SK-N-SH (cell line): ENCODE measurements around the gene C1orf52. TPM values are rescaled to one million over a fixed set of nuclear protein-coding genes. Genes with fewer than 3 reads are reported as not detected.

ENCODE experiments used
- CTCF ChIA-PET: fragments of 300-600, 350-600 bp; formaldehyde crosslinking; extraction: SDS; loops from one replicate; lab custom pipeline; 2021; lab: Yijun Ruan, JAX
- POLR2A ChIA-PET: fragments of 350-600 bp; sonication (Branson Sonifier 250); formaldehyde crosslinking; extraction: SDS; loops from one replicate; lab custom pipeline; 2020; ENCODE audit warnings: antibody characterized with exemption, inconsistent platforms; lab: Yijun Ruan, JAX
- DNase-seq: peaks from one replicate; pipeline ENCODE4 v3.0.0; 2012
- H2AFZ ChIP-seq: fragments of 200-600 bp; sonication (generic); 2 replicates; pipeline ENCODE4 v1.8.1; 2016; ENCODE audit warnings: antibody characterized with exemption, mild to moderate bottlenecking, low read depth
- H3F3A ChIP-seq: fragments of 200-600 bp; sonication (generic); replicated peaks from 2 replicates; pipeline ENCODE3; 2016; ENCODE audit warnings: antibody characterized with exemption, mild to moderate bottlenecking; ENCODE audit not compliant: insufficient read depth
- H3K27ac ChIP-seq, 2 experiments: fragments of 200-500 bp in 1 of 2; fragments of 200-600 bp in 1 of 2; sonication (Bioruptor generic) in 1 of 2; sonication (generic), shearing (Covaris generic) in 1 of 2; 2 replicates each; pipeline versions ENCODE4 v1.5.1 to v1.6.1; 2014 to 2016; ENCODE audit warnings: low read depth in 2 of 2, inconsistent platforms in 1 of 2, low read length in 1 of 2, mild to moderate bottlenecking in 1 of 2, mixed read lengths in 1 of 2
- H3K27me3 ChIP-seq: fragments of 200-600 bp; sonication (generic), shearing (Covaris generic); 2 replicates; pipeline ENCODE4 v1.6.1; 2016; ENCODE audit warnings: mixed run types; ENCODE audit not compliant: insufficient read depth
- H3K36me3 ChIP-seq, 2 experiments: fragments of 200-500 bp in 1 of 2; fragments of 200-600 bp in 1 of 2; sonication (Bioruptor generic) in 1 of 2; sonication (generic) in 1 of 2; replicated peaks in 1 of 2; 2 replicates each; pipeline versions ENCODE3 to v1.5.1; 2014 to 2016; ENCODE audit warnings: low read length in 1 of 2, mild to moderate bottlenecking in 1 of 2; ENCODE audit not compliant: insufficient read depth in 2 of 2, control insufficient read depth in 1 of 2
- H3K4me1 ChIP-seq, 2 experiments: fragments of 200-500 bp in 1 of 2; fragments of 200-600 bp in 1 of 2; sonication (Bioruptor generic) in 1 of 2; sonication (generic), shearing (Covaris generic) in 1 of 2; 2 replicates each; pipeline versions ENCODE4 v1.5.1 to v1.6.1; 2014 to 2016; ENCODE audit warnings: low read depth in 1 of 2, low read length in 1 of 2, mixed run types in 1 of 2; ENCODE audit not compliant: insufficient read depth in 2 of 2, control insufficient read depth in 1 of 2
- H3K4me2 ChIP-seq: fragments of 200-600 bp; sonication (generic), shearing (Covaris generic); 2 replicates; pipeline ENCODE4 v1.6.1; 2017; ENCODE audit warnings: mixed run types
- H3K4me3 ChIP-seq, 2 experiments: fragments of 200-500 bp in 1 of 2; fragments of 200-600 bp in 1 of 2; sonication (Bioruptor generic) in 1 of 2; sonication (generic), shearing (Covaris generic) in 1 of 2; 2 replicates each; pipeline versions ENCODE4 v1.5.1 to v1.8.1; 2014 to 2016; ENCODE audit warnings: low read depth in 2 of 2, inconsistent platforms in 1 of 2, low read length in 1 of 2, mild to moderate bottlenecking in 1 of 2, mixed read lengths in 1 of 2, moderate library complexity in 1 of 2
- H3K79me2 ChIP-seq: fragments of 200-600 bp; sonication (generic); 2 replicates; pipeline ENCODE4 v1.8.1; 2017; ENCODE audit warnings: mild to moderate bottlenecking; ENCODE audit not compliant: insufficient read depth
- H3K9ac ChIP-seq: fragments of 200-600 bp; sonication (generic); 2 replicates; pipeline ENCODE4 v1.6.1; 2017; ENCODE audit warnings: mixed run types
- H3K9me2 ChIP-seq: fragments of 200-600 bp; sonication (generic); 2 replicates; pipeline ENCODE4 v1.6.1; 2017; ENCODE audit warnings: mixed run types
- H3K9me3 ChIP-seq: fragments of 200-600 bp; sonication (generic); 2 replicates; pipeline ENCODE4 v1.6.1; 2017; ENCODE audit warnings: mixed run types, mild to moderate bottlenecking, moderate library complexity
- H4K20me1 ChIP-seq: fragments of 200-600 bp; sonication (generic); 2 replicates; pipeline ENCODE4 v1.6.1; 2017; ENCODE audit warnings: mild to moderate bottlenecking, mixed run types; ENCODE audit not compliant: insufficient read depth
- CHD2 ChIP-seq: fragments of 150-350 bp; IDR thresholded peaks from 2 replicates; pipeline ENCODE4 v1.6.1; 2018; ENCODE audit warnings: low read length; ENCODE audit not compliant: partially characterized antibody
- CTCF ChIP-seq: fragments of 200-600 bp; sonication (generic); IDR thresholded peaks from 2 replicates; pipeline ENCODE4 v1.6.1; 2017; ENCODE audit warnings: antibody characterized with exemption, mild to moderate bottlenecking, moderate library complexity
- EZH2phosphoT487 ChIP-seq: fragments of 200-600 bp; sonication (generic); IDR thresholded peaks from 2 replicates; pipeline ENCODE4 v1.6.1; 2017; ENCODE audit warnings: low read depth, mixed run types, mild to moderate bottlenecking, antibody characterized with exemption, moderate library complexity, borderline replicate concordance
- FOSL2 ChIP-seq: IDR thresholded peaks from 2 replicates; pipeline ENCODE4 v1.4.0; 2012; ENCODE audit warnings: low read depth, mild to moderate bottlenecking, moderate library complexity, borderline replicate concordance
- FOXJ3 ChIP-seq: sonication (generic); formaldehyde crosslinking; IDR thresholded peaks from 2 replicates; pipeline ENCODE4 v1.5.1; 2020; ENCODE audit warnings: mild to moderate bottlenecking, missing genetic modification reagents
- GABPA ChIP-seq: IDR thresholded peaks from 2 replicates; pipeline ENCODE4 v1.4.0; 2012; ENCODE audit warnings: low read depth, mild to moderate bottlenecking
- GATA2 ChIP-seq: sonication (generic); formaldehyde crosslinking; IDR thresholded peaks from 2 replicates; pipeline ENCODE4 v1.5.0; 2020; ENCODE audit warnings: mild to moderate bottlenecking, missing genetic modification reagents
- JUND ChIP-seq: IDR thresholded peaks from 2 replicates; pipeline ENCODE4 v1.4.0; 2012
- NRF1 ChIP-seq: IDR thresholded peaks from 2 replicates; pipeline ENCODE4 v1.6.1; 2012; ENCODE audit warnings: low read depth, mild to moderate bottlenecking, low read length
- RAD21 ChIP-seq: IDR thresholded peaks from 2 replicates; pipeline ENCODE4 v1.6.1; 2012; ENCODE audit warnings: mild to moderate bottlenecking, low read length
- RFX5 ChIP-seq: IDR thresholded peaks from 2 replicates; pipeline ENCODE4 v1.6.1; 2012; ENCODE audit warnings: mild to moderate bottlenecking, improper control_type of control experiment, low read length
- TCF12 ChIP-seq: IDR thresholded peaks from 2 replicates; pipeline ENCODE4 v1.4.0; 2012
- TEAD4 ChIP-seq: IDR thresholded peaks from 2 replicates; pipeline ENCODE4 v1.4.0; 2012; ENCODE audit warnings: mild to moderate bottlenecking, borderline replicate concordance; ENCODE audit not compliant: insufficient read depth
- USF1 ChIP-seq: IDR thresholded peaks from 2 replicates; pipeline ENCODE4 v1.4.0; 2012; ENCODE audit warnings: low read depth, borderline replicate concordance
- WGBS: methylation state at CpG from one replicate; pipeline ENCODE4 v1.1.6; 2017; ENCODE audit warnings: low lambda C conversion rate; 5-methylcytosine and 5-hydroxymethylcytosine counted together
- polyA plus RNA-seq, 3 experiments: library from polyadenylated mRNA; depleted of rRNA; stranded (reverse); fragments of >200 nt; gene quantifications; 2 replicates each; pipeline ENCODE4 v1.2.3, GENCODE V29; 2012
- TF ChIP-seq, protein P1 (sequence below): IDR thresholded peaks from 2 replicates; pipeline ENCODE4 v1.4.0; 2012; ENCODE audit warnings: low read depth, borderline replicate concordance
- TF ChIP-seq, protein P2 (sequence below): IDR thresholded peaks from 2 replicates; pipeline ENCODE4 v1.4.0; 2012; ENCODE audit warnings: low read depth
- TF ChIP-seq, protein P3 (sequence below): fragments of 150-350 bp; IDR thresholded peaks from 2 replicates; pipeline ENCODE4 v1.6.1; 2016; ENCODE audit warnings: mild to moderate bottlenecking, low read depth, low read length

Gene C1orf52
- polyA plus RNA-seq, 1 of the 3 experiments (the other 2 are of a cell fraction) = 23.4 TPM

DNA sequence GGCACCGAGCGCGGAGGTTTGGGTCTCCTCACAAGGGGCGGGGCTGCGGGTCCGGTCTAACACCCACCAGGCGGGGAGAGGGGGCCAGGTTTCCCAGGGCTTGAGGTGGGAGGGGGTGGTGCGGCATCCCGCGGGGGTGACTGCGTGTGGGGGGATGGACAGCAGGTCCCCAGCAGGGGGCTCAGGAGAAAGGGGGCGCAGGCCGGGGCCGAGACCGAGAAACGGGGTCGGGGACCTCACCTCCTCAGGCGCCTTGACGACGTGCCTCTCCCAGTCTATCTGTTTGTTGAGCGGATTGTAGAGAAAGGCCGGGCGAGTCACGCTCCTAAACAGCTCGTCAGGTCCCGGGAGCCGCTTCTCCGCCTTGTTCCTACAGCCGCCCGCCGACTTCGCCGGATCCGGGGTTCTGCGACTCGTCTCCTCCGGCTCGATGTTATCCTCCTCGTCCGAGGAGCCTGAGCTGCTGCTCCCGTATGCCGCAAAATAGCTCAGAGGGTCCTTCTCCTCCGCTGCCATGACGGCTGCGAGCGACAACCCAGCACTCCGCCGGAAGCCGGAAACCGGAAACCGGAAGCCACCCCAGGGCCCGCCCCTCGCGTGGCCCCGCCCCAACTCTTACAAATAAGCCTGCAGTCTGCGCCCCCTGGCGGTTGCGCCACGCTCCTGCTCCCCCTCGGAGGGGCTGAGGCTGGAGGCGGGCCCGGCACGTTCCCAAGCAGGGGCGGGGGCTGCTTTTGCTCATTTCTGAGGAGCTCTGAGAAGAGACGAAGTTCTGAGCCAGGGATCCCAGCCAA lies at the start of gene C1orf52 (continued):
- peak; percentile 73 for TF ChIP-seq CHD2
- TF ChIP-seq RAD21 = peak; percentile 58
- no peak for TF ChIP-seq FOSL2
- peak; percentile 93 for TF ChIP-seq GABPA
- TF ChIP-seq EZH2phosphoT487 = no peak
- TF ChIP-seq CTCF = peak; percentile 95
- no peak for TF ChIP-seq GATA2 (CRISPR knock-in tag)
- no peak for TF ChIP-seq TEAD4
- TF ChIP-seq USF1 = no peak
- no peak for TF ChIP-seq FOXJ3 (CRISPR knock-in tag)

- Histone ChIP-seq H3K4me3 (no peak overlapping the region), H3K9ac (no peak overlapping the region), H3K4me1 (peaks cover 8 to 11% of the 10 kb centered on the region in 2 experiments; a peak in 2 of 4 replicates), H3K36me3 (no peaks in the 10 kb centered on the region), H3F3A (peaks cover 23% of the 10 kb centered on the region), H3K79me2 (peaks cover 18% of the 10 kb centered on the region; the same call in 1 of the 2 replicates), H3K9me3 (no peaks in the 10 kb centered on the region), H3K27me3 (no peaks in the 10 kb centered on the region), H3K4me2 (peak overlapping the region; percentile 26; the same call in 1 of the 2 replicates), H3K27ac (peak overlapping the region in 1 of 2 experiments; percentile 28; a peak in 1 of 4 replicates), H3K9me2 (no peaks in the 10 kb centered on the region), H4K20me1 (no peaks in the 10 kb centered on the region), H2AFZ (no peak overlapping the region)
- 91% methylated on average over 4 of the region's 4 CpGs for WGBS
- DNase-seq = no peak
- no peak for TF ChIP-seq JUND
- no peak for TF ChIP-seq GABPA
- TF ChIP-seq, protein P1, sequence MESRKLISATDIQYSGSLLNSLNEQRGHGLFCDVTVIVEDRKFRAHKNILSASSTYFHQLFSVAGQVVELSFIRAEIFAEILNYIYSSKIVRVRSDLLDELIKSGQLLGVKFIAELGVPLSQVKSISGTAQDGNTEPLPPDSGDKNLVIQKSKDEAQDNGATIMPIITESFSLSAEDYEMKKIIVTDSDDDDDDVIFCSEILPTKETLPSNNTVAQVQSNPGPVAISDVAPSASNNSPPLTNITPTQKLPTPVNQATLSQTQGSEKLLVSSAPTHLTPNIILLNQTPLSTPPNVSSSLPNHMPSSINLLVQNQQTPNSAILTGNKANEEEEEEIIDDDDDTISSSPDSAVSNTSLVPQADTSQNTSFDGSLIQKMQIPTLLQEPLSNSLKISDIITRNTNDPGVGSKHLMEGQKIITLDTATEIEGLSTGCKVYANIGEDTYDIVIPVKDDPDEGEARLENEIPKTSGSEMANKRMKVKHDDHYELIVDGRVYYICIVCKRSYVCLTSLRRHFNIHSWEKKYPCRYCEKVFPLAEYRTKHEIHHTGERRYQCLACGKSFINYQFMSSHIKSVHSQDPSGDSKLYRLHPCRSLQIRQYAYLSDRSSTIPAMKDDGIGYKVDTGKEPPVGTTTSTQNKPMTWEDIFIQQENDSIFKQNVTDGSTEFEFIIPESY = no peak
- no peak for TF ChIP-seq RFX5
- no peak for TF ChIP-seq NRF1
- TF ChIP-seq, protein P2, sequence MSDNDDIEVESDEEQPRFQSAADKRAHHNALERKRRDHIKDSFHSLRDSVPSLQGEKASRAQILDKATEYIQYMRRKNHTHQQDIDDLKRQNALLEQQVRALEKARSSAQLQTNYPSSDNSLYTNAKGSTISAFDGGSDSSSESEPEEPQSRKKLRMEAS = no peak
- TF ChIP-seq, protein P3, sequence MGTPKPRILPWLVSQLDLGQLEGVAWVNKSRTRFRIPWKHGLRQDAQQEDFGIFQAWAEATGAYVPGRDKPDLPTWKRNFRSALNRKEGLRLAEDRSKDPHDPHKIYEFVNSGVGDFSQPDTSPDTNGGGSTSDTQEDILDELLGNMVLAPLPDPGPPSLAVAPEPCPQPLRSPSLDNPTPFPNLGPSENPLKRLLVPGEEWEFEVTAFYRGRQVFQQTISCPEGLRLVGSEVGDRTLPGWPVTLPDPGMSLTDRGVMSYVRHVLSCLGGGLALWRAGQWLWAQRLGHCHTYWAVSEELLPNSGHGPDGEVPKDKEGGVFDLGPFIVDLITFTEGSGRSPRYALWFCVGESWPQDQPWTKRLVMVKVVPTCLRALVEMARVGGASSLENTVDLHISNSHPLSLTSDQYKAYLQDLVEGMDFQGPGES = no peak
- no peak for TF ChIP-seq TCF12
- CTCF ChIA-PET = interaction anchor here (0.5 to 3.0 kb wide), 93 partner anchors 8 to 1794 kb away, joined by 3 to 78 read pairs (median 7); partner anchors contain the start of genes BCL10, C1orf52, CCN1 and DDAH1
- POLR2A ChIA-PET = interaction anchor here (1.0 kb wide), 1 partner anchor 384 kb away, joined by 4 read pairs; no protein-coding TSS in a partner anchor
Observed at GRCh38 chr1:85308833-85309350, 49.4 kb upstream of the C1orf52 start.
